ENCODE measurements around the gene PRKAR1B. TPM values are rescaled to one million over a fixed set of nuclear protein-coding genes. Genes with fewer than 3 reads are reported as not detected.
"Not testable (repeated sequence)": the region's sequence is repeated elsewhere in the genome, so short reads cannot be mapped to it uniquely, and the experiment has no call there.

PRKAR1B gene
- total RNA-seq, 1 experiment from 2014 or later: 9.6 TPM

DNA sequence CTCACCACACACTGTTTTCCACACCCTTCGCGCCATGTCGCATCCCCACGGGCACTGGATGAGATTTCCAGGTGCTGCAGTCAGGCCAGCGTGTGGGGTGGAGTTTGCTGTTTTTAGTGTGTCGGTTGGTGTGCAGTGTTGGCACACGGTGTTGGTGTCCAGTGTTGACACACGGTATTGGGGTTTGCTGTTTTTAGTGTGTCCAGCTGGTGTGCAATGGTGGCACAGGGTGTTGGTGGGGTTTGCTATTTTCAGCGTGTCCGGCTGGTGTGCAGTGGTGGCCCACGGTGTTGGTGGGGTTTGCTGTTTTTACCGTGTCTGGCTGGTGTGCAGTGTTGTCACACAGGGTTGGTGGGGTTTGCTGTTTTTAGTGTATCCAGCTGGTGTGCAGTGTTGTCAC is 20.1 kb upstream of the PRKAR1B start:
- Histone ChIP-seq H3K27me3 (ENCODE audit: low read length) (no peaks in the 10 kb centered on the region), H3K36me3 (ENCODE audit: insufficient read depth, low read length) (peaks cover 9% of the 10 kb centered on the region; the same call in 1 of the 2 replicates), H3K4me1 (ENCODE audit: low read length) (no peaks in the 10 kb centered on the region), H3K9me2 (replicated peaks; ENCODE audit: insufficient read depth, low read length) (no peaks in the 10 kb centered on the region), H3K4me2 (ENCODE audit: low read depth, low read length, poor library complexity, severe bottlenecking) (no peak overlapping the region), H2AFZ (ENCODE audit: low read length) (no peak overlapping the region), H3K9ac (ENCODE audit: low read length) (no peak overlapping the region), H4K20me1 (ENCODE audit: insufficient read depth, low read depth, low read length) (no peaks in the 10 kb centered on the region), H3K4me3 (ENCODE audit: low read length) (no peak overlapping the region), H3K9me3 (ENCODE audit: low read length) (no peaks in the 10 kb centered on the region), H3K27ac (ENCODE audit: low read length) (no peak overlapping the region), H3K79me2 (ENCODE audit: low read length) (peaks cover 21% of the 10 kb centered on the region)
- no peak for DNase-seq

GRCh38 chr7:746155-747061 is 19.3 kb upstream of the PRKAR1B start:
- H3K27me3 ChIP-seq (ENCODE audit: low read length): no peaks in the 10 kb centered on the region
- no peaks in the 10 kb centered on the region for H3K4me1 ChIP-seq (ENCODE audit: low read length)
- H3K4me3 ChIP-seq (ENCODE audit: low read length): no peak overlapping the region
- no peak overlapping the region for H2AFZ ChIP-seq (ENCODE audit: low read length)
- no peak for DNase-seq
- no peak overlapping the region for H3K4me2 ChIP-seq (ENCODE audit: low read depth, low read length, poor library complexity, severe bottlenecking)
- no peaks in the 10 kb centered on the region for H3K9me3 ChIP-seq (ENCODE audit: low read length)
- H3K79me2 ChIP-seq (ENCODE audit: low read length): peaks cover 21% of the 10 kb centered on the region
- H3K9me2 ChIP-seq (replicated peaks; ENCODE audit: insufficient read depth, low read length): no peaks in the 10 kb centered on the region
- H3K36me3 ChIP-seq (ENCODE audit: insufficient read depth, low read length): peaks cover 13% of the 10 kb centered on the region; the same call in 1 of the 2 replicates
- H3K9ac ChIP-seq (ENCODE audit: low read length): no peak overlapping the region
- H3K27ac ChIP-seq (ENCODE audit: low read length): no peak overlapping the region
- no peaks in the 10 kb centered on the region for H4K20me1 ChIP-seq (ENCODE audit: insufficient read depth, low read depth, low read length)

DNA sequence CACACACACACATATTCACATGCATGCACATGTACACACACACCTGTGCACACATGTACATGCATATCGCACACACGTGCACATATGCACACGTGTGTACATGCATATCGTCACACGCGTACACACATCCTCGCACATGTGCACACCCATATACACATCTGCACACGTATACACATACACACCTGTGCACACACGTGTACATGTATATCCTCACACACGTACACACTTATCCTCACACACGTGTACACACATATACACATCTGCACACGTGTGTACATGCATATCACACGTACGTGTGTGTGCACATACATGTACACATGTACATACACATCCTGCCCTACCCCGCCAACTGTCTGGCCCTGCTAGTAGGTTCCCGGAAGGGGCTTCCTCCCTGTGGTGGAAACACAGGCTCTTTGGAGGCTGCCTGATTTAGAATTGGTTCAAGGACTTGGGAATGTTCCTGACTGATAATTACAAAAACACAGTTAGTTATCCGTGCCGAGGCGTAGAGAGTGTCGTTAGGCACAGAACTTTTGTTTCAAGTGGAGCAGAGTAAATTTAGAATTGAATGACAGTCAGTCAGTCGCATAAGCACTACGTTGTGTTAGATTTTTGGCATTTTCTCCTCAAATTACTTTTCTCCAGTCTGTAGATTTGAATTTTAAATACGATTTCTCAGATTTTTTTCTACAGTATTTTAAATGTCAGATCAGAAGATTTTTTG is 18.5 kb upstream of the PRKAR1B start:
- no peak overlapping the region for H3K9ac ChIP-seq (ENCODE audit: low read length)
- no peak overlapping the region for H3K4me2 ChIP-seq (ENCODE audit: low read depth, low read length, poor library complexity, severe bottlenecking)
- H3K27ac ChIP-seq (ENCODE audit: low read length): no peak overlapping the region
- H3K9me2 ChIP-seq (replicated peaks; ENCODE audit: insufficient read depth, low read length): no peaks in the 10 kb centered on the region
- H3K79me2 ChIP-seq (ENCODE audit: low read length): peaks cover 21% of the 10 kb centered on the region
- no peaks in the 10 kb centered on the region for H3K27me3 ChIP-seq (ENCODE audit: low read length)
- H2AFZ ChIP-seq (ENCODE audit: low read length): no peak overlapping the region
- DNase-seq: no peak
- H3K4me1 ChIP-seq (ENCODE audit: low read length): no peaks in the 10 kb centered on the region
- no peaks in the 10 kb centered on the region for H4K20me1 ChIP-seq (ENCODE audit: insufficient read depth, low read depth, low read length)
- no peak overlapping the region for H3K4me3 ChIP-seq (ENCODE audit: low read length)
- no peaks in the 10 kb centered on the region for H3K9me3 ChIP-seq (ENCODE audit: low read length)
- peaks cover 13% of the 10 kb centered on the region; the same call in 1 of the 2 replicates for H3K36me3 ChIP-seq (ENCODE audit: insufficient read depth, low read length)

DNA sequence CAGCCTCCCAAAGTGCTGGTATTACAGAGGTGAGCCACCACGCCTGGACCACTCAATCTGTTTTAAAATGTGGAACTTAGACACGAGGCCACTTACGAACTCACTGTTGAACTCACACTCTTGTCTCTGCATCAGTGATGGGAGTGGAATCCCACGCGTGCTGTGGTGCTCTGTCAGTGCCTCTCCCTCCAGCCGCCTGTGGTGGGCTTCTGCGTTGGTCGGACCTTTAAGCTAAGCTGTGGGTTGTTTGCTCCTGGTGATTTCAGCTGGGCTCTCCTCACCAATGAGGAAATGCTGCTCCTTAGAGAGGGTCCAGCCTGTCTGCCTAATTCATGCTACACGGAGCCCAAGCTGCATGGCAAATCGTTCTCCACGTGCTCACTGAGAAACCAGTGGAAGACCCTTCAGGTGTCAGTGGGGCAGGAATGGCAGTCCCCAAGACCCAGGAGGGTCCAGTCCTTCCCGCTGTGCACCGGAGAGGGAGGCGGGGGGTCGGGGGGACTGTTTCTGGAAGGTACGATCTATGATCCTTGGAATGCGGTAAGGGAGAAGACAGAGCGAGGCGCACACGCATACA is 17.9 kb upstream of the PRKAR1B start:
- H3K4me2 ChIP-seq (ENCODE audit: low read depth, low read length, poor library complexity, severe bottlenecking): no peak overlapping the region
- peaks cover 23% of the 10 kb centered on the region for H3K79me2 ChIP-seq (ENCODE audit: low read length)
- no peak overlapping the region for H3K27ac ChIP-seq (ENCODE audit: low read length)
- no peaks in the 10 kb centered on the region for H3K27me3 ChIP-seq (ENCODE audit: low read length)
- H3K9me3 ChIP-seq (ENCODE audit: low read length): no peaks in the 10 kb centered on the region
- no peak overlapping the region for H3K9ac ChIP-seq (ENCODE audit: low read length)
- no peak overlapping the region for H3K4me3 ChIP-seq (ENCODE audit: low read length)
- no peaks in the 10 kb centered on the region for H3K4me1 ChIP-seq (ENCODE audit: low read length)
- DNase-seq: no peak
- no peaks in the 10 kb centered on the region for H4K20me1 ChIP-seq (ENCODE audit: insufficient read depth, low read depth, low read length)
- H3K36me3 ChIP-seq (ENCODE audit: insufficient read depth, low read length): peaks cover 13% of the 10 kb centered on the region; the same call in 1 of the 2 replicates
- H2AFZ ChIP-seq (ENCODE audit: low read length): no peak overlapping the region
- H3K9me2 ChIP-seq (replicated peaks; ENCODE audit: insufficient read depth, low read length): no peaks in the 10 kb centered on the region

- H3K4me2 ChIP-seq (ENCODE audit: low read depth, low read length, poor library complexity, severe bottlenecking); H3K27me3 ChIP-seq (ENCODE audit: low read length); H2AFZ ChIP-seq (ENCODE audit: low read length); H3K4me1 ChIP-seq (ENCODE audit: low read length); H3K9me2 ChIP-seq (replicated peaks; ENCODE audit: insufficient read depth, low read length); H3K9me3 ChIP-seq (ENCODE audit: low read length); H4K20me1 ChIP-seq (ENCODE audit: insufficient read depth, low read depth, low read length); H3K9ac ChIP-seq (ENCODE audit: low read length); DNase-seq; H3K27ac ChIP-seq (ENCODE audit: low read length); H3K4me3 ChIP-seq (ENCODE audit: low read length): not testable (repeated sequence)
- Histone ChIP-seq H3K36me3 (ENCODE audit: insufficient read depth, low read length) (peaks cover 13% of the 10 kb centered on the region; the same call in 1 of the 2 replicates), H3K79me2 (ENCODE audit: low read length) (peaks cover 32% of the 10 kb centered on the region)
Measured at GRCh38 chr7:744128-744520, 17.0 kb upstream of the PRKAR1B start.

DNA sequence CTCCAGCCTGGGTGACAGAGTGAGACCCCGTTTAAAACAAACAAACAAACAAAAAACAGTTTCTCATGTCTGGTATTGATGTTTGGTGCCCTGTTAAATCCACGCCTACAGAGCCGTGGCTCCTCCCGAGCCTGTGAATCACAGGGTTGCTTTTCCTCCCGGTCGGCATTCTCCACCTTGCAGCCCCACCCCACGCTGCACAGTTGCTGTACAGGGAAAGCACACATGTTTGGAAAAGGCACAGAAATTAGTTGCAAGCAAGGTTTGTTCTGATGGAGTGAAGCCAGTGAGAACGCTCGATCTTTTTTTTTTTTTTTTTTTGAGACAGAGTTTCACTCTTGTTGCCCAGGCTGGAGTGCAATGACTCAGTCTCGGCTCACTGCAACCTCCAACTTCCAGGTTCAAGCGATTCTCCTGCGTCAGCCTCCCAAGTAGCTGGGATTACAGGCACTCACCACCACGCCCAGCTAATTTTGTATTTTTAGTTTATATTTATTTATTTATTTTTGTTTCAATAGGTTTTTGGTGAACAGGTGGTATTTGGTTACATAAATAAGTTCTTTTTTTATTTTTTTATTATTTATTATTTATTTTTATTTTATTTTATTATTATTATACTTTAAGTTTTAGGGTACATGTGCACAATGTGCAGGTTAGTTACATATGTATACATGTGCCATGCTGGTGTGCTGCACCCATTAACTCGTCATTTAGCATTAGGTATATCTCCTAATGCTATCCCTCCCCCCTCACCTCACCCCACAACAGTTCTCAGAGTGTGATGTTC is 16.5 kb upstream of the PRKAR1B start:
- Histone ChIP-seq H3K79me2 (ENCODE audit: low read length) (peaks cover 33% of the 10 kb centered on the region), H3K36me3 (ENCODE audit: insufficient read depth, low read length) (peaks cover 13% of the 10 kb centered on the region; the same call in 1 of the 2 replicates)
- not testable (repeated sequence) for H3K27me3 ChIP-seq (ENCODE audit: low read length); H3K4me3 ChIP-seq (ENCODE audit: low read length); H3K9me2 ChIP-seq (replicated peaks; ENCODE audit: insufficient read depth, low read length); H3K27ac ChIP-seq (ENCODE audit: low read length); H4K20me1 ChIP-seq (ENCODE audit: insufficient read depth, low read depth, low read length); H3K9me3 ChIP-seq (ENCODE audit: low read length); H3K9ac ChIP-seq (ENCODE audit: low read length); H2AFZ ChIP-seq (ENCODE audit: low read length); H3K4me2 ChIP-seq (ENCODE audit: low read depth, low read length, poor library complexity, severe bottlenecking); H3K4me1 ChIP-seq (ENCODE audit: low read length); DNase-seq

GRCh38 chr7:742791-743190 is 15.7 kb upstream of the PRKAR1B start:
- Histone ChIP-seq H3K9me3 (ENCODE audit: low read length) (no peaks in the 10 kb centered on the region), H3K9me2 (replicated peaks; ENCODE audit: insufficient read depth, low read length) (no peaks in the 10 kb centered on the region), H3K27me3 (ENCODE audit: low read length) (no peaks in the 10 kb centered on the region), H2AFZ (ENCODE audit: low read length) (no peak overlapping the region), H3K4me3 (ENCODE audit: low read length) (no peak overlapping the region), H3K27ac (ENCODE audit: low read length) (no peak overlapping the region), H3K4me1 (ENCODE audit: low read length) (no peaks in the 10 kb centered on the region), H4K20me1 (ENCODE audit: insufficient read depth, low read depth, low read length) (no peaks in the 10 kb centered on the region), H3K79me2 (ENCODE audit: low read length) (peaks cover 38% of the 10 kb centered on the region), H3K4me2 (ENCODE audit: low read depth, low read length, poor library complexity, severe bottlenecking) (no peak overlapping the region), H3K9ac (ENCODE audit: low read length) (no peak overlapping the region), H3K36me3 (ENCODE audit: insufficient read depth, low read length) (peaks cover 15% of the 10 kb centered on the region)
- no peak for DNase-seq

Measured in Karpas-422 (cell line).